Endothelial cell of umbilical vein (primary cell): Measurements from ENCODE around the gene SHROOM2. TPM values are rescaled to one million over a fixed set of nuclear protein-coding genes. Genes with fewer than 3 reads are reported as not detected.

Experiments
- BruUV-seq: library from RNA; stranded (reverse); fragments of 400-500 nt; replicated peaks from 2 replicates; lab custom pipeline; 2021; lab: Mats Ljungman, UMichigan
- CTCF ChIA-PET: fragments of 300-600, 350-600 bp; sonication (Branson Sonifier 250); formaldehyde crosslinking; loops from one replicate; lab custom pipeline; 2021; ENCODE audit warnings: antibody characterized with exemption, inconsistent platforms; lab: Charles Lee
- POLR2A ChIA-PET: fragments of 300-600, 350-600 bp; sonication (Branson Sonifier 250); formaldehyde crosslinking; loops from one replicate; lab custom pipeline; 2021; ENCODE audit warnings: antibody characterized with exemption, inconsistent platforms; lab: Charles Lee
- DNase-seq: peaks from one replicate; pipeline ENCODE4 v3.0.0-alpha.2; 2011; ENCODE audit warnings: low read depth, low spot score
- FAIRE-seq: peaks from 2 replicates; lab custom pipeline; 2011; peaks lifted over from hg19 to GRCh38; lab: Jason Lieb, UNC
- H2AFZ ChIP-seq: 2 replicates; pipeline ENCODE4 v1.6.0; 2012; ENCODE audit warnings: low read depth, low read length, control low read depth, inconsistent platforms
- H3K27ac ChIP-seq: 2 replicates; pipeline ENCODE4 v1.5.1; 2011; ENCODE audit warnings: low read depth, mild to moderate bottlenecking, control low read depth, low read length, moderate library complexity; ENCODE audit not compliant: insufficient read depth
- H3K27me3 ChIP-seq, 2 experiments: 2 replicates each; pipeline versions ENCODE4 v1.6.0 to v1.6.1; 2011; ENCODE audit warnings: low read length in 2 of 2, mixed read lengths in 1 of 2; ENCODE audit not compliant: control insufficient read depth in 2 of 2, insufficient read depth in 2 of 2
- H3K36me3 ChIP-seq, 2 experiments: 2 replicates in 1 of 2; 3 replicates in 1 of 2; pipeline ENCODE4 v1.5.1; 2011; ENCODE audit warnings: low read length in 2 of 2, mild to moderate bottlenecking in 1 of 2, moderate library complexity in 1 of 2; ENCODE audit not compliant: control insufficient read depth in 2 of 2, insufficient read depth in 2 of 2; ENCODE audit errors: extremely low read depth in 1 of 2
- H3K4me1 ChIP-seq: 3 replicates; pipeline ENCODE4 v1.5.1; 2011; ENCODE audit warnings: mild to moderate bottlenecking, low read length; ENCODE audit not compliant: control insufficient read depth, insufficient read depth; ENCODE audit errors: extremely low read depth
- H3K4me2 ChIP-seq: 2 replicates; pipeline ENCODE4 v1.6.1; 2011; ENCODE audit warnings: low read length, control low read depth, mixed read lengths; ENCODE audit not compliant: insufficient read depth
- H3K4me3 ChIP-seq, 3 experiments: fragments of 200-600 bp in 1 of 3; sonication (generic), shearing (Covaris generic) in 1 of 3; replicated peaks in 1 of 3; 2 replicates each; pipeline ENCODE4 v1.5.1; 2011 to 2016; ENCODE audit warnings: control low read depth in 3 of 3, low read length in 3 of 3, mild to moderate bottlenecking in 2 of 3, inconsistent platforms in 1 of 3, low read depth in 1 of 3, moderate library complexity in 1 of 3; ENCODE audit not compliant: insufficient read depth in 1 of 3
- H3K79me2 ChIP-seq: 2 replicates; pipeline ENCODE4 v1.6.0; 2012; ENCODE audit warnings: low read length, inconsistent platforms; ENCODE audit not compliant: control insufficient read depth, insufficient read depth
- H3K9ac ChIP-seq: replicated peaks from 2 replicates; pipeline ENCODE3; 2011; ENCODE audit warnings: low read length, control low read depth; ENCODE audit not compliant: insufficient read depth; ENCODE audit errors: extremely low read depth
- H3K9me1 ChIP-seq: replicated peaks from 3 replicates; pipeline ENCODE4 v1.6.0; 2011; ENCODE audit warnings: mild to moderate bottlenecking, low read length; ENCODE audit not compliant: control insufficient read depth, insufficient read depth; ENCODE audit errors: extremely low read depth
- H3K9me3 ChIP-seq: replicated peaks from 2 replicates; pipeline ENCODE4 v1.5.1; 2012; ENCODE audit warnings: low read length, inconsistent platforms; ENCODE audit not compliant: control insufficient read depth, insufficient read depth
- H4K20me1 ChIP-seq: replicated peaks from 2 replicates; pipeline ENCODE3; 2011; ENCODE audit warnings: mild to moderate bottlenecking, low read length; ENCODE audit not compliant: control insufficient read depth, insufficient read depth; ENCODE audit errors: extremely low read depth
- EZH2 ChIP-seq: IDR thresholded peaks from 2 replicates; pipeline ENCODE4 v1.6.1; 2012; ENCODE audit warnings: borderline replicate concordance, low read depth, mild to moderate bottlenecking, moderate library complexity, low read length, inconsistent platforms; ENCODE audit not compliant: severe bottlenecking
- FOS ChIP-seq: IDR thresholded peaks from 2 replicates; pipeline ENCODE4 v1.6.1; 2011; ENCODE audit warnings: mild to moderate bottlenecking, low read length, moderate library complexity, borderline replicate concordance; ENCODE audit not compliant: insufficient read depth
- GATA2 ChIP-seq: IDR thresholded peaks from 2 replicates; pipeline ENCODE4 v1.7.0; 2011; ENCODE audit warnings: low read depth, mild to moderate bottlenecking, moderate library complexity, mixed read lengths, low read length; ENCODE audit not compliant: insufficient read length, insufficient read depth
- JUN ChIP-seq: IDR thresholded peaks from 2 replicates; pipeline ENCODE4 v1.6.1; 2011; ENCODE audit warnings: borderline replicate concordance, low read depth; ENCODE audit not compliant: insufficient read length, insufficient read depth
- MYC ChIP-seq: IDR thresholded peaks from one replicate; pipeline ENCODE4 v1.6.1; 2011; ENCODE audit warnings: mild to moderate bottlenecking, low read depth, low read length
- POLR2A ChIP-seq: IDR thresholded peaks from 2 replicates; pipeline ENCODE4 v1.6.1; 2012; ENCODE audit warnings: low read depth, mild to moderate bottlenecking, control low read depth, low read length
- POLR2AphosphoS5 ChIP-seq: IDR thresholded peaks from 2 replicates; pipeline ENCODE4 v1.6.1; 2012; ENCODE audit warnings: low read depth, mild to moderate bottlenecking, control low read depth, low read length, moderate library complexity; ENCODE audit not compliant: insufficient read depth
- dilution Hi-C: fragments of 300-500 bp; cut with MboI; formaldehyde crosslinking; loops from one replicate; pipeline ENCODE4 v1.15.0; 2019; ENCODE audit warnings: low sequenced_read_pairs; ENCODE audit not compliant: extremely low pct_ligation_motif_present
- intact Hi-C: fragments of 100-400 bp; cut with micrococcal nuclease; formaldehyde crosslinking; loops from one replicate; pipeline ENCODE4 v1.10.0; 2022
- polyA plus RNA-seq, 4 experiments: library from polyadenylated mRNA; depleted of rRNA in 3 of 4; stranded (reverse) in 3 of 4; unstranded in 1 of 4; fragments of >200 nt; gene quantifications; 2 replicates each; pipeline versions ENCODE4 v1.2.1 to v1.2.3, GENCODE V29; 2011 to 2012; ENCODE audit warnings: missing spikeins in 1 of 4
- total RNA-seq: library from RNA; stranded (reverse); gene quantifications from 2 replicates; pipeline ENCODE4 v1.2.3, GENCODE V29; 2021
- TF ChIP-seq, protein P1 (sequence below), 2 donors: IDR thresholded peaks; 1 replicate in 1 of 2; 2 replicates in 1 of 2; pipeline ENCODE4 v1.5.1; 2011; ENCODE audit warnings: low read length in 2 of 2, mild to moderate bottlenecking in 2 of 2, moderate library complexity in 2 of 2, control low read depth in 1 of 2, inconsistent platforms in 1 of 2, low read depth in 1 of 2; ENCODE audit not compliant: insufficient read depth in 1 of 2; ENCODE audit errors: extremely low read depth in 1 of 2
- TF ChIP-seq, protein P2 (sequence below): IDR thresholded peaks from 2 replicates; pipeline ENCODE4 v1.6.1; 2011; ENCODE audit not compliant: insufficient read depth, insufficient read length

The SHROOM2 gene
- total and polyA plus RNA-seq, 2 donors (not counting 3 experiments of a cell fraction or from before 2014, with no cell fraction given), result 3.7 to 11.8 TPM

DNA sequence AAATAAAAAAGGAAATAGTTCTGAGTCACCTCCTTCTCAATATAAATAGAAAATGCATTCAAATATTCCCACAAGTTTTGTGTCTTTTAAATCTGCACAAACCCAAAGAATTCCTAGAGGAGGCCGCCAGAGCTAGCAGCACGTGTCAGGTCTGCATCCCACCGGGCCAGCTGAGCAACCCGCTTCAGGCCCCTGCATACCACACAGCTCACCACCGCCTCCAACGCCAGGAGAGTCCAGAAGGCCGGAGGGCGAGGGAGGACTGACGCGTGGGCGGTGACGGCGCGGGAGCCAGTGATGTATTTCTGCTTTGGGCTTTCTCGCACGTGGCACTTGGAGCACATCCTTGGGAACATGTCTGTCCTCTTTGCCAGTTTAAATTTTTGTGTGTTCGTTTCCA, 119.1 kb downstream of the SHROOM2 start:
- no TSS peak for BruUV-seq
- Histone ChIP-seq H3K9me1 (no peaks in the 10 kb centered on the region), H2AFZ (no peak overlapping the region), H3K27me3 (no peaks in the 10 kb centered on the region), H3K4me1 (peaks cover 17% of the 10 kb centered on the region), H3K36me3 (no peaks in the 10 kb centered on the region), H3K27ac (no peak overlapping the region), H3K4me2 (no peak overlapping the region), H3K9ac (no peak overlapping the region), H3K4me3 (no peak overlapping the region), H3K79me2 (no peaks in the 10 kb centered on the region), H4K20me1 (no peaks in the 10 kb centered on the region), H3K9me3 (no peaks in the 10 kb centered on the region)
- intact Hi-C loops, result no loop called here
- DNase-seq, result peak; percentile 40
- CTCF ChIA-PET, result interaction anchor here (2.7 kb wide), 1 partner anchor 215 kb away, joined by 8 read pairs; no protein-coding TSS in a partner anchor
- POLR2A ChIA-PET, result no interaction called here
- FAIRE-seq, result peak; percentile 18
- TF ChIP-seq POLR2A (no peak), EZH2 (no peak), POLR2AphosphoS5 (no peak), GATA2 (no peak), MYC (no peak), FOS (no peak), JUN (no peak)
- TF ChIP-seq, protein P1, sequence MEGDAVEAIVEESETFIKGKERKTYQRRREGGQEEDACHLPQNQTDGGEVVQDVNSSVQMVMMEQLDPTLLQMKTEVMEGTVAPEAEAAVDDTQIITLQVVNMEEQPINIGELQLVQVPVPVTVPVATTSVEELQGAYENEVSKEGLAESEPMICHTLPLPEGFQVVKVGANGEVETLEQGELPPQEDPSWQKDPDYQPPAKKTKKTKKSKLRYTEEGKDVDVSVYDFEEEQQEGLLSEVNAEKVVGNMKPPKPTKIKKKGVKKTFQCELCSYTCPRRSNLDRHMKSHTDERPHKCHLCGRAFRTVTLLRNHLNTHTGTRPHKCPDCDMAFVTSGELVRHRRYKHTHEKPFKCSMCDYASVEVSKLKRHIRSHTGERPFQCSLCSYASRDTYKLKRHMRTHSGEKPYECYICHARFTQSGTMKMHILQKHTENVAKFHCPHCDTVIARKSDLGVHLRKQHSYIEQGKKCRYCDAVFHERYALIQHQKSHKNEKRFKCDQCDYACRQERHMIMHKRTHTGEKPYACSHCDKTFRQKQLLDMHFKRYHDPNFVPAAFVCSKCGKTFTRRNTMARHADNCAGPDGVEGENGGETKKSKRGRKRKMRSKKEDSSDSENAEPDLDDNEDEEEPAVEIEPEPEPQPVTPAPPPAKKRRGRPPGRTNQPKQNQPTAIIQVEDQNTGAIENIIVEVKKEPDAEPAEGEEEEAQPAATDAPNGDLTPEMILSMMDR (IDR thresholded peaks at IDR 0.05; ENCODE audit: extremely low read depth in 1 of 2, insufficient read depth in 1 of 2, low read depth in 1 of 2, low read length in 2 of 2), result no peak
- TF ChIP-seq, protein P2, sequence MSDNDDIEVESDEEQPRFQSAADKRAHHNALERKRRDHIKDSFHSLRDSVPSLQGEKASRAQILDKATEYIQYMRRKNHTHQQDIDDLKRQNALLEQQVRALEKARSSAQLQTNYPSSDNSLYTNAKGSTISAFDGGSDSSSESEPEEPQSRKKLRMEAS, result no peak
- dilution Hi-C loops, result no loop called here
